ENCODE results near the gene RSRC1. TPM values are rescaled to one million over a fixed set of nuclear protein-coding genes. Genes with fewer than 3 reads are reported as not detected.

Gene RSRC1
- total RNA-seq, 1 donor from 2014 or later: 39.9 TPM

DNA sequence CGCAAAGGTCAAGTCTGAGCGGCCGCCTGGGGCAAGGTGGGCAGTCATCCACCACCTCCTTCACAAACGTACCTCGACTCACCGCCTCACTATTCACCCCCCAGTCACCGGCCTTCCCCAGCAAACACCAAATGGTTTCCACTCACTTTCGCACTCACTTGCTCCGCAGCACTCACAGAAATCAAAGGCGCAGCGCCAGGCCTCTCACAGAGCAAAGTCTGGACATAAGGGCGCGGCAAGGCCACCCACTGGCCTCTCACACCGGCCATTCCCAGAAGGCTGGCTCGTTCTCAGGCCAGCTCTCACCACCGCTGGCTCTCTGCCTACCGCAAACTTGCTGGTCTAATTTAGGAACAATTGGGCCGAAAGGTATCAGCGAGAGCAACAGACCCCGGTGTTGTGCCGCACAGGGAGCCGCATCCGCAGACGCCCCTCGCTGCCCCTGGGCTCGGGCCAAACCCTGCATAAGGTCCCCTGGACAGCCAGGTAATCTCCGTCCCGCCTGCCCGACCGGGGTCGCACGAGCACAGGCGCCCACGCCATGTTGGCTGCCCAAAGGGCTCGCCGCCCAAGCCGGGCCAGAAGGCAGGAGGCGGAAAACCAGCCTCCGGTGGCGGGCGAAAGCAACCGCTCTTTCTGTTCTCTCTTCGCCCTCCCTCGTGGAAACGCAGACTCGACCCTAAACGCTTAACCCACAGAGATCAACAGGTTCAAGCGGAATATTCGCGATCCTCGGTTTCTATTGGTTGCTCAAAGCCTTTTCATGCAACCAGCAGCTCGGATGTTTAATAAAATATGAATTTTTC, 6.6 kb upstream of the RSRC1 start:
- CTCF ChIA-PET: no interaction called here
- peak overlapping the region; percentile 59 for H3K27ac Mint-ChIP-seq

DNA sequence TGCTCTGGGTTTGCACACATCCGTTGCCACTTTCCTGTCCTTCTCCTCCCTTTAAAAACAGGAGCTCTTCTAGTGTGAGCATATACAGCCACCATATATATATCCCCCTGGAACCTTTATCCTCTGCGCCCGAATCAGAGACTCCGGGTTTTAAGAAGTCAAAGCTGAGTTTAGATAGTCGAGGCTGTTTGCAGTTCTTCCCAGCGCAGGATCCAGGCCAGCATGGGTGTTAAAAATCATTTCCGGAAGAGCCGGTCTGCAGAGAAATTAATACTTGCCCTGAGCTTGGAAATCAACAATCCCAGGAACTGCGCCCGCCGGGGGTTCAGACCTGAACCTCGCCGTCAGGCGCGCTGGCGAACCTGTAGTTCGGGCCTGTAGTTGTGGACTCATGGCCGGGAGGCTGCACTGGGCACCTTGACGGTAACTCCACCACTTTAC, 6.0 kb upstream of the RSRC1 start:
- Mint-ChIP-seq H3K4me3 (no peak overlapping the region), H3K4me1 (peaks cover 34% of the 10 kb centered on the region), H3K27ac (peak overlapping the region; percentile 59), H3K36me3 (ENCODE audit: low read depth) (no peaks in the 10 kb centered on the region), H3K27me3 (peaks cover 69% of the 10 kb centered on the region), H3K9me3 (peaks cover 2% of the 10 kb centered on the region)
- intact Hi-C loops (cut with micrococcal nuclease): no loop called here
- TF ChIP-seq, protein P1, sequence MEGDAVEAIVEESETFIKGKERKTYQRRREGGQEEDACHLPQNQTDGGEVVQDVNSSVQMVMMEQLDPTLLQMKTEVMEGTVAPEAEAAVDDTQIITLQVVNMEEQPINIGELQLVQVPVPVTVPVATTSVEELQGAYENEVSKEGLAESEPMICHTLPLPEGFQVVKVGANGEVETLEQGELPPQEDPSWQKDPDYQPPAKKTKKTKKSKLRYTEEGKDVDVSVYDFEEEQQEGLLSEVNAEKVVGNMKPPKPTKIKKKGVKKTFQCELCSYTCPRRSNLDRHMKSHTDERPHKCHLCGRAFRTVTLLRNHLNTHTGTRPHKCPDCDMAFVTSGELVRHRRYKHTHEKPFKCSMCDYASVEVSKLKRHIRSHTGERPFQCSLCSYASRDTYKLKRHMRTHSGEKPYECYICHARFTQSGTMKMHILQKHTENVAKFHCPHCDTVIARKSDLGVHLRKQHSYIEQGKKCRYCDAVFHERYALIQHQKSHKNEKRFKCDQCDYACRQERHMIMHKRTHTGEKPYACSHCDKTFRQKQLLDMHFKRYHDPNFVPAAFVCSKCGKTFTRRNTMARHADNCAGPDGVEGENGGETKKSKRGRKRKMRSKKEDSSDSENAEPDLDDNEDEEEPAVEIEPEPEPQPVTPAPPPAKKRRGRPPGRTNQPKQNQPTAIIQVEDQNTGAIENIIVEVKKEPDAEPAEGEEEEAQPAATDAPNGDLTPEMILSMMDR (IDR thresholded peaks at IDR 0.05): no peak
- ChIA-PET CTCF (no interaction called here), POLR2A (no interaction called here)
- ATAC-seq (ENCODE audit: low read depth) (no peak), DNase-seq (no peak)

More for the DNA sequence above, 6.6 kb upstream of the RSRC1 start:
- Mint-ChIP-seq H3K4me3 (no peak overlapping the region), H3K27me3 (peaks cover 67% of the 10 kb centered on the region), H3K9me3 (peaks cover 2% of the 10 kb centered on the region), H3K36me3 (ENCODE audit: low read depth) (no peaks in the 10 kb centered on the region), H3K4me1 (peaks cover 34% of the 10 kb centered on the region)
- DNase-seq: no peak
- no peak for ATAC-seq (ENCODE audit: low read depth)
- POLR2A ChIA-PET: no interaction called here
- intact Hi-C loops (cut with micrococcal nuclease): no loop called here
- TF ChIP-seq, protein P1 (IDR thresholded peaks at IDR 0.05): no peak

DNA sequence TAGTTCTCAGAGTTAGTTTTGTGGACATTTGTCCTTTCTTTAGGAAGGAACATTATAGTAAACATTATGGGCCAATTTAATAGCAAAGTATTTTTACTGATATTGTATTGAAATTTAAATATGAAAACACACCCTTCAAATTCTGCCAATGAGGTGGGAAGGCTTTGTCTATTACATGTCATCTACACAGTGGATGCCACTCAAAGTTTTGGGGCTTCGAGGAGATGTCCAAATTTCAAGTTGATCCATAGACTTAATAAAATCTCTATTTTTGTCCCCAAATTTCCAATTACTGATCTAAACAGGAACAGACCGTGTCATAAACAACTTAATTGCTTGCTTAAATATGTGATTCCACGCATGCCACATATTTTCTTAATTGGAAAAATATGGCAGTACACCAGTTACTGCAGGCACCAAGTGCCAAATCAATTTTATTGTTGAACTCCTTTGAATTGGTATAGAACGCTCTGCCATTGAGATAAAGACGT, 5.4 kb upstream of the RSRC1 start:
- DNase-seq: no peak
- peaks cover 36% of the 10 kb centered on the region for H3K4me1 Mint-ChIP-seq
- intact Hi-C loops (cut with micrococcal nuclease): no loop called here

DNA sequence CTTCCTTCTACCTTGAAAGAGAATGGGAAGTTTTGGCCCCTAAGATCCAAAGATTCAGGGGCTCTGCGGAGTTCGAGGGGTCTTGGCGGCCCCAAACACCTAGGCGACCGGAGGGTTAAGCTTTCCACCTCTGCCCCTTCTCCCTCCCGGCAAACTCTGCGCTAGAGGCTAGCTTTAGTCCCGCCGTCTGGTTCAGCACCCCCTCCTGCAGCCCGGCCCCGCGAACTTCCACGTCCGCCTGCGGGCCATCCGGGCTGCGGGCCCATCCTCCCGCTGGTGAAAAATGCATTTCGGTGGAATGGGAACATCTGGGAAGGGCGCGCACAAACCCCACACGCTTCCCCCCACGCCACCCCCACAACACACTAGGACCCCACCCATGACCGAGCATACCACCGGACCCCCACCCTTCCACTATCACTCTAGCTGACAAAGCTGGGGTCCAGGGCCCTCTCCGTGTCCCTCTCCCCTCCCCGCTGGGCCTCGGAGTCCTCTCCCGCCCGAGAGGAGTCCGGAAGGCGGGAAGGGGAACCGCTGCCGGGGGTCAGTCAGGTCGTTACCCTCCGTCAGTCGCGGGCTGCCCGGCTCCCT, 4.7 kb upstream of the RSRC1 start:
- DNase-seq (no peak), ATAC-seq (ENCODE audit: low read depth) (no peak)
- POLR2A ChIA-PET: interaction anchor here (0.6 to 0.8 kb wide), 2 partner anchors 13 to 207 kb away, joined by 6 to 13 read pairs; no protein-coding TSS in a partner anchor
- CTCF ChIA-PET: no interaction called here
- H3K27me3 Mint-ChIP-seq: peaks cover 69% of the 10 kb centered on the region
- intact Hi-C loops (cut with micrococcal nuclease): no loop called here
- peaks cover 7% of the 10 kb centered on the region for H3K36me3 Mint-ChIP-seq (ENCODE audit: low read depth)
- peak overlapping the region; percentile 41 for H3K27ac Mint-ChIP-seq
- peaks cover 2% of the 10 kb centered on the region for H3K9me3 Mint-ChIP-seq
- peak overlapping the region; percentile 60 for H3K4me3 Mint-ChIP-seq
- H3K4me1 Mint-ChIP-seq: peaks cover 42% of the 10 kb centered on the region
- TF ChIP-seq, protein P1 (IDR thresholded peaks at IDR 0.05): no peak

More for the DNA sequence above, 5.4 kb upstream of the RSRC1 start:
- ATAC-seq (ENCODE audit: low read depth): no peak
- POLR2A ChIA-PET: interaction anchor here (0.6 to 0.8 kb wide), 2 partner anchors 10 to 208 kb away, joined by 3 to 13 read pairs; no protein-coding TSS in a partner anchor
- TF ChIP-seq, protein P1 (IDR thresholded peaks at IDR 0.05): no peak
- Mint-ChIP-seq H3K27ac (peak overlapping the region; percentile 59), H3K27me3 (peaks cover 65% of the 10 kb centered on the region), H3K36me3 (ENCODE audit: low read depth) (no peaks in the 10 kb centered on the region), H3K4me3 (no peak overlapping the region), H3K9me3 (peaks cover 2% of the 10 kb centered on the region)
- CTCF ChIA-PET: no interaction called here

DNA sequence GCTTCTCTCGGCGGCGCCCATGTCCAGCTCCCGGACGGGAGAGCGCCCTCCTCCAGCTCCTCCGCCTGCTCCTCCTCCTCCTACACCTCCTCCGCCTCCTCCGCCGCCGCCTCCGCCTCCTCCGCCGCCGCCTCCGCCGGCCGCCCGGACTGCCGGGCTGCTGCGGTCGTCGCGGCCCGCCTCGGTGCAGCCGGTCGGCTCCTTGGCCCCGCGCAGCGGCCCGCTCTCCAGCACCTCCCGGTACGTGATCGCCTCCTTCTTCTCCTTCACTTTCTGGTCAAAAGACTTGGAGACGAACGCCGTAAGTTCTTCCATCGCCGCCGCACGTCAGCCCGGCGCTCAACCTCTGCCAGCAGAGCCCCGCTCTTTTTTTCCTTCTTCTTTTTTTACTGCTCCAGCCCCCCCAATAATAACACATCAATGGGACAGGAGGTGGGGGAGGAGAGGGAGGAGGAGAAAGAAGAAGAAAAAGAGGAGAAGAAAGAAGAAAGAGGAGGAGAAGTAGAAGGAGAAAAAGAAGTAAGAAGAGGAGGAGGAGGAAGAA, 4.1 kb upstream of the RSRC1 start:
- intact Hi-C loops (cut with micrococcal nuclease): loop anchor here (1.0 kb wide), 1 partner anchor 8 kb away; no protein-coding TSS in a partner anchor
- Mint-ChIP-seq H3K27ac (peak overlapping the region; percentile 75), H3K4me3 (peak overlapping the region; percentile 77), H3K27me3 (peaks cover 64% of the 10 kb centered on the region), H3K9me3 (peaks cover 2% of the 10 kb centered on the region), H3K4me1 (peaks cover 46% of the 10 kb centered on the region), H3K36me3 (ENCODE audit: low read depth) (peaks cover 11% of the 10 kb centered on the region)
- TF ChIP-seq, protein P1 (IDR thresholded peaks at IDR 0.05): no peak
- POLR2A ChIA-PET: no interaction called here
- ATAC-seq (ENCODE audit: low read depth) (no peak), DNase-seq (peak; percentile 26)
- CTCF ChIA-PET: no interaction called here

Measured in activated B cell treated with CpG ODN at 0.5 μM for 24 hours (primary cell).